ENCODE measurements around the gene ALPI.

ALPI gene

GRCh38 chr2:232465061-232465460 lies 9.1 kb downstream of the ALPI start:
- DNase-seq = no peak

- DNase-seq = no peak
Measured at GRCh38 chr2:232466221-232466620, 10.3 kb downstream of the ALPI start.

GRCh38 chr2:232473467-232473890 lies 17.5 kb downstream of the ALPI start:
- no peak for DNase-seq

GRCh38 chr2:232476045-232476444 lies 20.1 kb downstream of the ALPI start:
- no peak for DNase-seq

- no peak for DNase-seq
Measured at GRCh38 chr2:232476791-232477190, 20.8 kb downstream of the ALPI start.

GRCh38 chr2:232477751-232478510 lies 22.0 kb downstream of the ALPI start:
- no peak for DNase-seq

GRCh38 chr2:232478571-232479340 lies 22.8 kb downstream of the ALPI start:
- no peak for DNase-seq

GRCh38 chr2:232479341-232480200 lies 23.6 kb downstream of the ALPI start:
- DNase-seq = no peak

GRCh38 chr2:232480201-232481190 lies 24.5 kb downstream of the ALPI start:
- DNase-seq = no peak

GRCh38 chr2:232481322-232482140 lies 25.6 kb downstream of the ALPI start:
- no peak for DNase-seq

- no peak for DNase-seq
Measured at GRCh38 chr2:232482301-232483238, 26.6 kb downstream of the ALPI start.

- no peak for DNase-seq
Measured at GRCh38 chr2:232483311-232483922, 27.5 kb downstream of the ALPI start.

- DNase-seq = no peak
Measured at GRCh38 chr2:232483923-232484627, 28.1 kb downstream of the ALPI start.

- DNase-seq = no peak
Measured at GRCh38 chr2:232484628-232485347, 28.8 kb downstream of the ALPI start.

GRCh38 chr2:232485348-232485756 lies 29.4 kb downstream of the ALPI start:
- DNase-seq = no peak

- no peak for DNase-seq
Measured at GRCh38 chr2:232485757-232486557, 30.0 kb downstream of the ALPI start.
